Activated CD4-positive, alpha-beta memory T cell treated with anti-CD3 and anti-CD28 coated beads for 36 hours (primary cell): ENCODE results near the gene ERVK3-1. TPM values are rescaled to one million over a fixed set of nuclear protein-coding genes. Genes with fewer than 3 reads are reported as not detected.
A peak's percentile ranks its signal among the peaks of the same experiment; 100 is the strongest.

Experiments
- CTCF ChIA-PET: fragments of 350-600 bp; sonication (Branson Sonifier 250); formaldehyde crosslinking; loops from one replicate; lab custom pipeline; 2021; ENCODE audit warnings: antibody characterized with exemption, inconsistent platforms; lab: Charles Lee
- POLR2A ChIA-PET: fragments of 350-600 bp; sonication (Branson Sonifier 250); formaldehyde crosslinking; loops from one replicate; lab custom pipeline; 2021; ENCODE audit warnings: antibody characterized with exemption; lab: Charles Lee
- DNase-seq: peaks from one replicate; pipeline ENCODE4 v3.0.0-alpha.2; 2020
- H3K27ac Mint-ChIP-seq: one replicate; pipeline ENCODE4 v1.8.0; 2021; ENCODE audit warnings: mixed read lengths
- H3K27me3 Mint-ChIP-seq: one replicate; pipeline ENCODE4 v1.8.0; 2021; ENCODE audit warnings: mixed read lengths
- H3K36me3 Mint-ChIP-seq: one replicate; pipeline ENCODE4 v1.8.0; 2021; ENCODE audit warnings: mixed read lengths
- H3K4me1 Mint-ChIP-seq: one replicate; pipeline ENCODE4 v1.8.0; 2021; ENCODE audit warnings: low read depth, mixed read lengths
- H3K4me3 Mint-ChIP-seq: one replicate; pipeline ENCODE4 v1.8.0; 2021; ENCODE audit warnings: mild to moderate bottlenecking, mixed read lengths
- H3K9me3 Mint-ChIP-seq: one replicate; pipeline ENCODE4 v1.8.0; 2021; ENCODE audit warnings: mixed read lengths
- intact Hi-C: fragments of 100-400 bp; cut with micrococcal nuclease; formaldehyde crosslinking; loops from one replicate; pipeline ENCODE4 v1.15.1; 2023
- total RNA-seq, 2 experiments: library from RNA; stranded (reverse); gene quantifications; one replicate each; pipeline ENCODE4 v1.2.3, GENCODE V29; 2021

ERVK3-1 gene
- total RNA-seq, 2 experiments from 2014 or later, result 37.1 to 42.3 TPM

GRCh38 chr19:58277748-58278540, 27.2 kb upstream of the ERVK3-1 start:
- no peak for DNase-seq
- peak overlapping the region; percentile 83 for H3K4me3 Mint-ChIP-seq
- ChIA-PET CTCF (interaction anchor here (1.0 to 1.5 kb wide), 3 partner anchors 15 to 242 kb away, joined by 4 to 5 read pairs (median 5); partner anchors contain the start of gene ZNF544), POLR2A (interaction anchor here (0.6 to 1.0 kb wide), 2 partner anchors 114 to 128 kb away, joined by 3 read pairs; partner anchors contain the start of gene ZNF329)
- H3K27me3 Mint-ChIP-seq, result no peaks in the 10 kb centered on the region
- intact Hi-C loops, result loop anchor here (1.0 to 10.0 kb wide), 8 partner anchors 27 to 221 kb away; partner anchors contain the start of genes ERVK3-1, ZNF274, ZNF324 and ZNF446
- H3K9me3 Mint-ChIP-seq, result peaks cover 22% of the 10 kb centered on the region
- H3K27ac Mint-ChIP-seq, result peak overlapping the region; percentile 95
- H3K36me3 Mint-ChIP-seq, result peaks cover 50% of the 10 kb centered on the region
- peaks cover 35% of the 10 kb centered on the region for H3K4me1 Mint-ChIP-seq

- Mint-ChIP-seq H3K9me3 (peaks cover 22% of the 10 kb centered on the region), H3K4me3 (peak within 1 kb of the TSS; percentile 83), H3K27ac (peak within 1 kb of the TSS; percentile 95), H3K36me3 (peaks cover 49% of the 10 kb centered on the region), H3K27me3 (no peaks in the 10 kb centered on the region), H3K4me1 (peaks cover 35% of the 10 kb centered on the region)
- POLR2A ChIA-PET, result interaction anchor here (1.0 kb wide), 1 partner anchor 128 kb away, joined by 3 read pairs; the partner anchor contains the start of gene ZNF329
- DNase-seq, result peak; percentile 99
- intact Hi-C loops, result loop anchor here (1.0 to 10.0 kb wide), 8 partner anchors 27 to 221 kb away; partner anchors contain the start of genes ERVK3-1, ZNF274, ZNF324 and ZNF446
- CTCF ChIA-PET, result interaction anchor here (1.0 to 1.5 kb wide), 3 partner anchors 16 to 242 kb away, joined by 4 to 5 read pairs (median 5); partner anchors contain the start of gene ZNF544
Observed at GRCh38 chr19:58278541-58279041, 26.6 kb upstream of the ERVK3-1 start, which contains the start of gene ZNF8. ZNF8 (plus strand) TSS chr19:58278955; CDS start chr19:58279082, 127 bp downstream.

GRCh38 chr19:58279042-58279924, 25.9 kb upstream of the ERVK3-1 start:
- peak; percentile 76 for DNase-seq
- H3K27me3 Mint-ChIP-seq, result no peaks in the 10 kb centered on the region
- H3K36me3 Mint-ChIP-seq, result peaks cover 48% of the 10 kb centered on the region
- intact Hi-C loops, result loop anchor here (2.0 to 10.0 kb wide), 3 partner anchors 54 to 198 kb away; partner anchors contain the start of genes ZNF324, ZNF446 and ZNF544
- H3K4me1 Mint-ChIP-seq, result peaks cover 35% of the 10 kb centered on the region
- ChIA-PET CTCF (interaction anchor here (0.5 to 1.5 kb wide), 5 partner anchors 17 to 241 kb away, joined by 3 to 5 read pairs (median 4); partner anchors contain the start of gene ZNF544), POLR2A (interaction anchor here (1.0 kb wide), 1 partner anchor 129 kb away, joined by 3 read pairs; the partner anchor contains the start of gene ZNF329)
- H3K4me3 Mint-ChIP-seq, result peak overlapping the region; percentile 83
- peaks cover 19% of the 10 kb centered on the region for H3K9me3 Mint-ChIP-seq
- peak overlapping the region; percentile 79 for H3K27ac Mint-ChIP-seq

- CTCF ChIA-PET, result interaction anchor here (0.5 to 0.6 kb wide), 2 partner anchors 26 to 61 kb away, joined by 3 read pairs; no protein-coding TSS in a partner anchor
- no peak for DNase-seq
- no peaks in the 10 kb centered on the region for H3K27me3 Mint-ChIP-seq
- H3K4me3 Mint-ChIP-seq, result peak overlapping the region; percentile 83
- POLR2A ChIA-PET, result no interaction called here
- peaks cover 35% of the 10 kb centered on the region for H3K4me1 Mint-ChIP-seq
- peaks cover 14% of the 10 kb centered on the region for H3K9me3 Mint-ChIP-seq
- H3K36me3 Mint-ChIP-seq, result peaks cover 45% of the 10 kb centered on the region
- peak overlapping the region; percentile 79 for H3K27ac Mint-ChIP-seq
- intact Hi-C loops, result loop anchor here (2.0 to 10.0 kb wide), 3 partner anchors 55 to 197 kb away; partner anchors contain the start of genes ZNF324, ZNF446 and ZNF544
Observed at GRCh38 chr19:58279925-58280316, 25.3 kb upstream of the ERVK3-1 start.

DNA sequence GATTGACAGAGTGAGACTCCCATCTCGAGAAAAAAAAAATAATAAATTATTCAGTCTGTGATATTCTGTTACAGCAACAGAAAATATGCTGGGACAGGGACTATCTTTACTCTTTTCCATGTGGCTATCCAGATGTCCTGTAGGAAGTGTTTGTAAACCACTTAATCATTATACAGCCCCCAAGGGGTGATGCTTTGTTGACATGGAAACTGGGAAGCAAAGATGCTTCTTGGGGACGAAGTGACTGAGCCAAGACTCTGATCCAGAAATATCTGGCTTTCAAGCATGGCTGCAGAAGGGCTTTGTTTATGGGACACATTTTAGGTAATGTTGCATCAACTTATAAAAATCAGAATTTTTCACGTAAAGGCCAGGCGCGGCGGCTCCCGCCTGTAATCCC, 21.0 kb upstream of the ERVK3-1 start:
- peaks cover 48% of the 10 kb centered on the region for H3K36me3 Mint-ChIP-seq
- H3K27ac Mint-ChIP-seq, result no peak overlapping the region
- CTCF ChIA-PET, result no interaction called here

DNA sequence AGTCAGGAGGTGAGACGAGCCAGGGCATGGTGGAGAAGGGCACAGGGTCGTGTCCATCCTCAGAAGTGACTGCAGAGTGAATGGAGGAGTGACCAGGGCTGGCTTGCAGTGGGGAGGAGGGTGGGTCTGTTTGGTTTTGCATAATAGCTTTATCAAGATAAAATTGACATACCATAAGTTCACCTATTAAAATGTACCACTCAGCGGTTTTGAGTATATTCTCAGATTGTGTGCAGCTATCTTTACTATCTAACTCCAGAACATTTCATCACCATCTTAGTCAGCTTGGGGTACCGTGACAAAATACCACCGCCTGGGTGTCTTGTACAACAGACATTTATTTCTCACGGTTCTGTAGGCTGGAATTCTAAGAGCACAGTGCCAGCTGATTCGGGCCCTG, 13.2 kb upstream of the ERVK3-1 start:
- Mint-ChIP-seq H3K27ac (no peak overlapping the region), H3K9me3 (peaks cover 45% of the 10 kb centered on the region), H3K27me3 (no peaks in the 10 kb centered on the region), H3K36me3 (peaks cover 84% of the 10 kb centered on the region), H3K4me1 (no peaks in the 10 kb centered on the region), H3K4me3 (no peak overlapping the region)
- intact Hi-C loops, result no loop called here
- ChIA-PET CTCF (interaction anchor here (0.6 to 0.7 kb wide), 2 partner anchors 67 to 260 kb away, joined by 3 read pairs; no protein-coding TSS in a partner anchor), POLR2A (no interaction called here)
- no peak for DNase-seq

More for the DNA sequence above, 21.0 kb upstream of the ERVK3-1 start:
- H3K9me3 Mint-ChIP-seq, result no peaks in the 10 kb centered on the region
- intact Hi-C loops, result no loop called here
- POLR2A ChIA-PET, result no interaction called here
- peaks cover 26% of the 10 kb centered on the region for H3K4me1 Mint-ChIP-seq
- DNase-seq, result no peak
- H3K4me3 Mint-ChIP-seq, result no peak overlapping the region
- H3K27me3 Mint-ChIP-seq, result no peaks in the 10 kb centered on the region

DNA sequence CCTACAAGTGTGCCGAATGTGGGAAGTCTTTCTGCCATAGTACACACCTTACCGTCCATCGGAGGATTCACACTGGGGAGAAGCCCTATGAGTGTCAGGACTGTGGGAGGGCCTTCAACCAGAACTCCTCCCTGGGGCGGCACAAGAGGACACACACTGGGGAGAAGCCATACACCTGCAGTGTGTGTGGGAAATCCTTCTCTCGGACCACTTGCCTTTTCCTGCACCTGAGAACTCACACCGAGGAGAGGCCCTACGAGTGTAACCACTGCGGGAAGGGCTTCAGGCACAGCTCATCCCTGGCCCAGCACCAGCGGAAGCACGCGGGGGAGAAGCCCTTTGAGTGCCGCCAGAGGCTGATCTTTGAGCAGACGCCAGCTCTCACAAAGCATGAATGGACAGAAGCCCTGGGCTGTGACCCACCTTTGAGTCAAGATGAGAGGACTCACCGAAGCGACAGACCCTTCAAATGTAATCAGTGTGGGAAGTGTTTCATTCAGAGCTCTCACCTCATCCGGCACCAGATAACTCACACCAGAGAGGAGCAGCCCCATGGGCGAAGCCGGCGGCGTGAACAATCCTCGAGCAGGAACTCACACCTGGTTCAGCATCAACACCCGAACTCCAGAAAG, 10.3 kb upstream of the ERVK3-1 start:
- ChIA-PET CTCF (no interaction called here), POLR2A (no interaction called here)
- Mint-ChIP-seq H3K36me3 (peaks cover 78% of the 10 kb centered on the region), H3K4me3 (no peak overlapping the region), H3K4me1 (no peaks in the 10 kb centered on the region), H3K27ac (no peak overlapping the region), H3K9me3 (peaks cover 47% of the 10 kb centered on the region), H3K27me3 (no peaks in the 10 kb centered on the region)
- intact Hi-C loops, result no loop called here
- DNase-seq, result no peak

DNA sequence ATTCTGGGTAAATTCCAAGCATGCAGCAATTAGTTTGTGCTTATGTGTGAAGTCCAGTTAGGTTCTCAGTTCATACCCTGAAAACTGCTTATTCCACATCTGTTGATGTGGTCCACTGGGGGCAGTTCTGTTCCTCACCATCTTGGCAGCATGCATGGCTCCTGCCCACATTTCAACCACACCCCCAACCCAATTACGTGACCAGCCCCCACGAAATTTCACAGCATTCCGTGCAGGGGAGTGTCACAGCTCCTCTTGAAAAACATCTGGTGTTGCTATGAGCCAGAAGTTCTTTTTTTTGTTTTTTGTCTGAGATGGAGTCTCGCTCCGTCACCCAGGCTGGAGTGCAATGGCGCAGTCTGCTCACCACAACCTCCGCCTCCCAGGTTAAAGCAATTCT, 9.1 kb upstream of the ERVK3-1 start:
- H3K27me3 Mint-ChIP-seq, result no peaks in the 10 kb centered on the region

DNA sequence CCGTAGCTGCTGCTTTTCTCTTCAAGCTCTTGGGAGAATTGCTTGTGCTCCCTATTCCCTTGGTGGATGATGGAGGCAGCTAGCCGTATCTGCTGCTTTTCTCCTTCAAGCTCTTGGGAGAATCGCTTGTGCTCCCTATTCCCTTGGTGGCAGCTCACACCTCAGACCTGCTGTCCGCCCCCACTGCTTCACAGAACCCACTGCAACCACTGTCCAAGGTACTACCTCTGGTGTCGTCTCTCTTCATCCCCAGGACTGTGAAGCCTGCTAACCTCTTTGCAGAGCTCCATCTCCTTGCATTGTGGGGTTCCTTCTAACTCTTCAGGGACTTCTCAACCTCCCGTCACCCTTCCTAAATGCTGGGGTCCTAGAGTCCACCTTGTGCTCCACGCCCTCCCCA, 4.6 kb upstream of the ERVK3-1 start:
- Mint-ChIP-seq H3K9me3 (peaks cover 7% of the 10 kb centered on the region), H3K4me3 (no peak overlapping the region), H3K36me3 (peaks cover 55% of the 10 kb centered on the region), H3K27ac (no peak overlapping the region), H3K4me1 (peaks cover 13% of the 10 kb centered on the region), H3K27me3 (no peaks in the 10 kb centered on the region)
- DNase-seq, result no peak
- ChIA-PET POLR2A (no interaction called here), CTCF (no interaction called here)
- intact Hi-C loops, result no loop called here

More for the DNA sequence above, 9.1 kb upstream of the ERVK3-1 start:
- intact Hi-C loops, result no loop called here
- H3K4me3 Mint-ChIP-seq, result no peak overlapping the region
- no peak overlapping the region for H3K27ac Mint-ChIP-seq
- ChIA-PET POLR2A (no interaction called here), CTCF (no interaction called here)
- H3K9me3 Mint-ChIP-seq, result peaks cover 46% of the 10 kb centered on the region
- DNase-seq, result no peak
- no peaks in the 10 kb centered on the region for H3K4me1 Mint-ChIP-seq
- peaks cover 83% of the 10 kb centered on the region for H3K36me3 Mint-ChIP-seq

- peak overlapping the region; percentile 92 for H3K27ac Mint-ChIP-seq
- ChIA-PET POLR2A (no interaction called here), CTCF (no interaction called here)
- no peaks in the 10 kb centered on the region for H3K9me3 Mint-ChIP-seq
- H3K27me3 Mint-ChIP-seq, result no peaks in the 10 kb centered on the region
- DNase-seq, result no peak
- H3K4me1 Mint-ChIP-seq, result peaks cover 42% of the 10 kb centered on the region
- peak overlapping the region; percentile 89 for H3K4me3 Mint-ChIP-seq
- H3K36me3 Mint-ChIP-seq, result peaks cover 62% of the 10 kb centered on the region
- intact Hi-C loops, result loop anchor here (2.0 kb wide), 1 partner anchor 75 kb away; the partner anchor contains the start of gene ZNF544
Observed at GRCh38 chr19:58304255-58304654, 922 bp upstream of the ERVK3-1 start.
